Testis (tissue), 2 donors: ENCODE measurements around the gene CRB1.

Experiments used
- POLR2A ChIP-seq: fragments of 450-650 bp; IDR thresholded peaks from one replicate; pipeline ENCODE4 v1.6.1; 2017; ENCODE audit warnings: antibody characterized with exemption, mild to moderate bottlenecking, moderate library complexity
- TF ChIP-seq, protein P1 (sequence below), 3 experiments: fragments of 450-650 bp in 2 of 3; fragments of 200-600 bp in 1 of 3; sonication (generic) in 1 of 3; IDR thresholded peaks; one replicate each; pipeline ENCODE4 v1.5.1; 2016 to 2019; ENCODE audit warnings: antibody characterized with exemption in 3 of 3, mild to moderate bottlenecking in 2 of 3, moderate library complexity in 1 of 3

DNA sequence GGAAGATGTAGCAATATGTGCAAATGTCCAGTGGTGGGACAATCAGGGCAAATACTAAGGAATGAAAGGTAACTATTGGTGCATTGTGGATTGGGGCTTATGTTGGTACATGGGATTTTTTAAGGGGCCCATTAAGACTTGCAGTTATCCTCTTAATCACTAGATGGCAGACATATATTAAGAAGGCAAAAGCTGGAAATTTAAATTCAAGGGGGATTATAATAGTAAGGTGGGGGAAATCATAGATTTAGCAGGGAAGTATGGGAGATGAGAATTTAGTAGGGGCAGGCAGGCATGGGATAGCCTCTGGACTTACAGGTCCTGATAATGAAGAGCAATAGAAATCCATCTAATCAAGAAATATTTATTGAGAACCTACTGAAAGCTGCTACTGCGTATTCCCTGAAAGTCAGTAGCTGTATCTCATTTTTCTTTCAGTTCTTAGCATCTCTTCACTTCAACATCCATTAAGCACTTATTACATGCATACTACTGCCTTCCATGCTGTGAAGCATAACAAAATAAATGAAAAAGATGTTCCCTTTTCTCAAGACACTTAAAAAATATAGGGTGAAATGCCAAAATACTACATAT, 251.8 kb downstream of the CRB1 start:
- TF ChIP-seq, protein P1, sequence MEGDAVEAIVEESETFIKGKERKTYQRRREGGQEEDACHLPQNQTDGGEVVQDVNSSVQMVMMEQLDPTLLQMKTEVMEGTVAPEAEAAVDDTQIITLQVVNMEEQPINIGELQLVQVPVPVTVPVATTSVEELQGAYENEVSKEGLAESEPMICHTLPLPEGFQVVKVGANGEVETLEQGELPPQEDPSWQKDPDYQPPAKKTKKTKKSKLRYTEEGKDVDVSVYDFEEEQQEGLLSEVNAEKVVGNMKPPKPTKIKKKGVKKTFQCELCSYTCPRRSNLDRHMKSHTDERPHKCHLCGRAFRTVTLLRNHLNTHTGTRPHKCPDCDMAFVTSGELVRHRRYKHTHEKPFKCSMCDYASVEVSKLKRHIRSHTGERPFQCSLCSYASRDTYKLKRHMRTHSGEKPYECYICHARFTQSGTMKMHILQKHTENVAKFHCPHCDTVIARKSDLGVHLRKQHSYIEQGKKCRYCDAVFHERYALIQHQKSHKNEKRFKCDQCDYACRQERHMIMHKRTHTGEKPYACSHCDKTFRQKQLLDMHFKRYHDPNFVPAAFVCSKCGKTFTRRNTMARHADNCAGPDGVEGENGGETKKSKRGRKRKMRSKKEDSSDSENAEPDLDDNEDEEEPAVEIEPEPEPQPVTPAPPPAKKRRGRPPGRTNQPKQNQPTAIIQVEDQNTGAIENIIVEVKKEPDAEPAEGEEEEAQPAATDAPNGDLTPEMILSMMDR (IDR thresholded peaks at IDR 0.05) = no peak
- no peak for TF ChIP-seq POLR2A
